Large intestine (tissue), 3 donors: ENCODE measurements around the gene TOLLIP. TPM values are rescaled to one million over a fixed set of nuclear protein-coding genes. Genes with fewer than 3 reads are reported as not detected.

Source experiments
- DNase-seq, 2 donors: peaks; one replicate each; pipeline versions ENCODE4 v3.0.0 to v3.0.0-alpha.2; 2013
- H3K27ac ChIP-seq: one replicate; pipeline ENCODE4 v1.5.1; 2013; ENCODE audit warnings: low read length
- H3K27me3 ChIP-seq: 2 replicates; pipeline ENCODE4 v1.6.1; 2013; ENCODE audit warnings: low read length; ENCODE audit not compliant: control insufficient read depth, insufficient read depth
- H3K36me3 ChIP-seq: 2 replicates; pipeline ENCODE4 v1.6.1; 2013; ENCODE audit warnings: low read length; ENCODE audit not compliant: control insufficient read depth, insufficient read depth
- H3K4me1 ChIP-seq: one replicate; pipeline ENCODE4 v1.6.1; 2013; ENCODE audit warnings: low read length; ENCODE audit not compliant: control insufficient read depth, insufficient read depth
- H3K4me3 ChIP-seq: one replicate; pipeline ENCODE4 v1.5.1; 2013; ENCODE audit warnings: low read length
- H3K9me3 ChIP-seq: one replicate; pipeline ENCODE4 v1.6.1; 2013; ENCODE audit warnings: mild to moderate bottlenecking, low read depth, low read length, moderate library complexity; ENCODE audit not compliant: control insufficient read depth
- WGBS: methylation state at CpG from one replicate; pipeline ENCODE4 v1.1.5; 2013; ENCODE audit warnings: low lambda C conversion rate; ENCODE audit not compliant: insufficient coverage; 5-methylcytosine and 5-hydroxymethylcytosine counted together
- polyA plus RNA-seq: library from polyadenylated mRNA; unstranded; fragments of 120-200 nt; gene quantifications from one replicate; pipeline ENCODE4 v1.2.1, GENCODE V29; 2013

Gene TOLLIP
- polyA plus RNA-seq, 1 donor: 48.3 TPM

DNA sequence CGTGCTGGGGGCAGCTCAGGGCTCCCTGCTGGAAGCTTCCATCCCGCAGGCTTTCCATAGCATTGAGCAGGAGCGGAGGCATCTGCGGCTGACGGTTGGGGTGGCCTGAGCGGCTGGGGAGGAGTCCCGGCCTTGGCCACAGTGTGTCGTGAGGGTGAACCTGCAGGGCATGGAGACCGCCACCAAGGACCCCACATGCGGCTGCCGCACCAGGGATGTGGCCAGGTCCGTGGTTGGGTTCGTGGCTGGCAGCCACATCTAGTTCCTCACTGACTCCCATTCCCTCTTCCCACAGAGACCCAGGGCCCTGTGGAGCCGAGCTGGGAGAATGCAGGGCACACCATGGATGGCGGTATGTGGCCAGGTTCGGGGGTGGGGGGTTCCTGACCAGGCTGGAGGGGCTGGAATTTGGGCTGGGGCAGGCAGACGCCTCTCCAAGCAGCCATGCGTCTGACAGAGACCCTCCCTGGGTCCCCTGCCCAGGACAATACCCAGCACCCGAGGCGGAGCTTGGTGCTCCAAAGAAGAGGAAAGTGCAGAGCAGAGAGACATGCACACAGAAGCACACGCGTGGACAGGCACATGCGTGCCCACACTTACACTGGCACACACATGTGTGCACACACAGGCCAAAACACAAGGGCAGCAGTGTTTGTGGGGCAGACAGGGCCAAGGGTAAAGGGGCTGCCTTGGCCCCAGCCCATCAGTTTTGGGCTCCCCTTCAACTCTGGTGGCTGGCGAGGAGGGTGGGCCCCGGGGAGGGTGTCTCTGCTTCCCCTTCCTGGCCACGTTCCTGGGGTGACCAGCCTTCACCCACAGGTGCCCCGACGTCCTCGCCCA, 83.8 kb downstream of the TOLLIP start:
- no peak overlapping the region for H3K4me3 ChIP-seq
- H3K9me3 ChIP-seq: peaks cover 3% of the 10 kb centered on the region
- DNase-seq: no peak
- H3K27me3 ChIP-seq: no peaks in the 10 kb centered on the region
- H3K27ac ChIP-seq: no peak overlapping the region
- no CpG with 5 or more reads among the region's 29 CpGs for WGBS
- peaks cover 7% of the 10 kb centered on the region for H3K4me1 ChIP-seq
- no peaks in the 10 kb centered on the region for H3K36me3 ChIP-seq

DNA sequence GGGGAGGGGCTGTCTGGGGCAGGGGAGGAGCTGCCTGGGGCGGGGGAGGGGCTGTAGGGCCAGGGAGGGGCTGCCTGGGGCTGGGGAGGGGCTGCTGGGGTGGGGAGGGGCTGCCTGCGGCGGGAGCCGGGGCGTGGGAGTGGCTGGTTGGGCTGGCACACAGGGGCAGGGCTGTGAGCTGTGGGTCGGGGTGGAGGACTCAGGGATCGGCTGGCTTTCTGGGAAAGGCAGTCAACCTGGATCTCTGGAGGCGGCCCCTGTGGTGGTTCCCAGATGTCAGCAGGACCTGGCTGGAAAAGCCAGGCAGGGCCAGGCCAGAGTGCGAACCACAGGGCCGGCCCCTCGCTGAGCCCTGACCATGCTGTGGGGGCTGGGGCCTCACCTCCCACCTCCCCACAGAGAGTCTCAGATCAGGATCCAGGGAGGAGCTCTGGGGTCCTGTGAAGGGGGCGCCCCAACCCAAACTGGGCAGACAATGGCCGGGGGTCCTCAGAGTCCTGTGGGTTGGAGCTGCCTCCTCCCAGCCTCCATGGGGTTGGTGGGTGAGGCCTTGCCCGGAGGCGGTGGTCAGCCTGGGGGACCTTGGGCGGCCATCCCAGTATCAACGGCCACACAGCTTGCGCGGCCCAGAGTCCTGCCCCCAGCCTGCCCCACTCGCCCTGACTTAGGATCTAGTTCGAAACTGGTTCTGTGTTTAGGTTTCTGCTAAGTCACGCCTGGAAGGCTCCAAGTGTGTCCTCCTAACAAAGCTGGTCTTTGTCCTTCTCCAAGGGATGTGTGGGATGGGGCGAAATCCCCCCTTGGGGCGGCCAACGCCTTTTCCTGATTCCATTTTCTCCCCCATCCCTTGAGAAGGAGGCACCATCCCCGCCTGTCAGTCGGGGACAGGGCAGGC, 84.7 kb downstream of the TOLLIP start:
- H3K4me3 ChIP-seq: no peak overlapping the region
- H3K4me1 ChIP-seq: peaks cover 12% of the 10 kb centered on the region
- DNase-seq: no peak
- H3K36me3 ChIP-seq: no peaks in the 10 kb centered on the region
- no peaks in the 10 kb centered on the region for H3K27me3 ChIP-seq
- peaks cover 3% of the 10 kb centered on the region for H3K9me3 ChIP-seq
- WGBS: no CpG with 5 or more reads among the region's 27 CpGs
- H3K27ac ChIP-seq: no peak overlapping the region

Other genes with a start within 250 kb of the TOLLIP start
- gene MUC2, start 234.8 kb downstream of the TOLLIP start, polyA plus RNA-seq: 94.8 TPM
- gene MUC5AC, start 151.7 kb downstream of the TOLLIP start, polyA plus RNA-seq: 0.37 TPM
- gene MUC5B, start 86.6 kb downstream of the TOLLIP start, polyA plus RNA-seq: 1.9 TPM
- 14.7 TPM for gene BRSK2, start 80.3 kb upstream of the TOLLIP start, polyA plus RNA-seq
- gene MOB2, start 177.1 kb upstream of the TOLLIP start, polyA plus RNA-seq: 27.2 TPM